Measurements from ENCODE around the gene GRM7.

The GRM7 gene

DNA sequence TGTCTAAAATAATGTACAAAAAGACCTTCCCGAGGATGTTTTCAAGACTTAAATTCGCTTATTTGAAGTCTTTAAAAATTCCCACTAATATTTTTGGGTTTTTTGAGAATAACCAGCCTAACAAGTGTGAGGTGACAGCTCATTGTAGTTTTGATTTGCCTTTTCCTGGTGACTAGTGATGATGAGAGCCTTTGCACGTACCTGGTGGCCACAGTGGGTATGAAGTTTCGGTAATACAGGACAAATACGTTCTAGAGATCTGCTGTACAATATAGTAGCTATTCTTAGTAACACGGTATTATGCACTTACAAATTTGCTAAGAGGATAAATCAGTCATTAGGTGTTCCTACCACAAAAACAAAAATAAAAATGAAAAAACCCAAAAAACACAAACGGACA is 124.9 kb downstream of the GRM7 start:
- no peak for DNase-seq

DNA sequence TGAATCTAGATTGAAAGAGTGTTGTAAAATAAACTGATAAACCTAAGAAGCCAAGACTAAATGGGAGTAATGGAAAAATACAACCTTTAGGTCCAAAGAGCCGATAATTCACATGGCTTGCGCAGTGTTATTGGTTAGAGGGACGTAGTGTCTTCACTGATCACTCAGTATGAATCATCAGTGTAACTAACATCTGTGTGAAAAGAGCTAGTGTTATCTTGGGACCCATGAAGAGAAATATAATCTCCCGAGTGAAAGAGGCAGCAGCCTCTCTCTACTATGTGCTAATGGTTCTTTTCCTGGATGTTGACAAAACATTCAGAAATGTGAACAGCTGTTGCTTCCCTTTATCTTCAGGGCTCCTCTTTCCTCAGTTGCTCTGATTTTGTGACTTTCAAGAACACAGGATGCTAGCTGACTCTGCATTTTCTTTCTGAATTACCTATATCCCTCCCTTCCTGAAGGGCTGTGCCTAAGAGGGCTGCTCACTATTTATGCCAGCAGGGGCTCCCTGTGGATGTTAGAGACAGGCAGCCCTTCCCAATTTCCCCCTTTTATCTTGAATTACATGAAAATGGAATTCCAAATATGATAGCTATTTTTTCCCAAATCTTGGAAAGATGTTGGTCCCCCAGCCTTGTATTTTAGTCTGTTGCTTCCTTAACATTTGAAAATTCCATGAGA is 128.8 kb downstream of the GRM7 start:
- DNase-seq = no peak

- DNase-seq = no peak
These were observed 133.3 kb downstream of the GRM7 start for GRCh38 chr3:6994081-6994668.

GRCh38 chr3:7000501-7000900 is 139.6 kb downstream of the GRM7 start:
- DNase-seq = no peak

DNA sequence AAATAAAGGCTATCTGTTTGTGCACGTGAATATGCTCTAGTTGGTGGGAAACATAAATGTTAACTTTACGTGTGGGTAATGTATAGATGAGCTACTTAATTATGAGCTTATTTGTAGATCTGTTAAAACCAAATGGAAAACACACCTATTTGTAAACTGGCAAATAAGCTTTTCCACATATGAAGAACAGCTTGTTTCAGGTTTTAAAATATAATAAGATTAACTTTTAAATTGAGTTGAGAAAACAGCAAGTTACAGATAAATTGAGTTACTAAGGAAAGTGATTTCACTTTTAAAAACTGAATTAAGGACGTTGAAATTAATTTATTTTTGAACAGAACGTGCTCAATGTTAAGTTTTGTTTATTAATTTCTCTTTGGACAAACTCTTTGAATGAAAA is 140.5 kb downstream of the GRM7 start:
- no peak for DNase-seq

- DNase-seq = no peak
These were observed 154.9 kb downstream of the GRM7 start for GRCh38 chr3:7015683-7016440.

DNA sequence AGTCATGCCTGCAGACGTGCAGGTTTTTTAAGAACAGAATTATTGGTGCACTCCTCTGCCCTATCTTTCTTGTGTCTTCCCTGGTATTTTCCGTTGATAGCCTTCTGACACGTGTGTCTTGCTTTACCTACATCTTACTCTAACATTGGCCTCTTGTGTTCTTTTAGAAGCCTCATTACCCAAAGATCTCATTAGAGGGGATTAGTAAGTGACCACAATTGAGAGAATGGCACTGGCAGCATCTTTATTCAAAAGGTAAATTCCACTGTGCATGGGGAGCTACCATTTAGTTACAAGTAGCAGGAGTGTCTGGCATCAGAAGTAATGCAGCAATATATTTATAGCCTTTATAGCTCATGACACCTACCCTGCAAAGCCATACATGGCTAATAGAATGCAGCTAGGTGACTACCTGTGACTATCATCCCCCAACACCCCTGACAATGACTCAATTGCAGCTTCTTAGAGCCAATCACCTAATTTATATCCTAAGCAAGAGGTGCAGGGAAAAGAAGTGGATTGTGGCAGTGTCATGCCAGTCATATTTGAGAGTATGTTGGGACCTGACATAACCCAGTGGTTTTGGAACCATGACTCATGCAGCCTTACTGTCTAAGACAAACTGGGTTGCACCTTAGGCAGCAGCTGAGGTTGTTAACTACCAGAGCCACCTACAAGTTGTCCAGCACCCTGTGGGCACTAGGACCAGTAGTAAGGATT is 164.8 kb downstream of the GRM7 start:
- no peak for DNase-seq

DNA sequence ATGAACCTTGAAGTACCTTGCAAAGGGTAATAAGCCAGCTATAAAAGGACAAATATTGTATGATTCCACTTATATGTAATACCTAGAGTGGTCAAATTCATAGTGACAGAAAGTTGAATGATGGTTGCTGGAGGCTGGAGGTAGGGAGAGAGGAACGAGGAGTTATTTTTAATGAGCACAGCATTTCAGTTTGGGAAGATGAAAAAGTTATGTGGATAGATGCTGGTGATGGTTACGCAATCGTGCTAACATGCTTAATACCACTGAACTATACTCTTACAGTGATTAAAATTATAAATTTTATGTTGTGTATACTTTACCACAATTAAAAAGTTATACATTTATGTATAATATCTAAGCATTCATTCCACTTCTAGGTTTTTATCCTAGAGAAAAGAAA is 168.6 kb downstream of the GRM7 start:
- DNase-seq = no peak

DNA sequence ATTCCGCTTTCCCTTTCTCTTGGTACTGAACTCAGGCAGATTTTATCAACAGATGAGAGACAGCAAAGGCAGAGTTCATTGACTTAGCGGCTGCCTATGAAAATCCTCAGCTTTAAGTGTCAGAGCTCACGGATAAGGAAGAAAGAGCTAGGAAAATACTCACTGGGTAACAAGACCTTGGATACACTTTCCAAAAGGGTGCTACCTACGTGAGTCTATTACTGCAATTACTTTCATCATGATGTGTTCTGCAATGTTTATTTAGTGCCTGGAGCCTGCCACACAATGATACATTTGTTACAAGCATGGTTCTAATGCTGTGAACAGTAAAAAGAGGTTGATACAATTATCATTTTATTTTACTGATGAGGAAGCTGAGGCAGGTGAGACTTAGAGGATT is 177.5 kb downstream of the GRM7 start:
- no peak for DNase-seq

DNA sequence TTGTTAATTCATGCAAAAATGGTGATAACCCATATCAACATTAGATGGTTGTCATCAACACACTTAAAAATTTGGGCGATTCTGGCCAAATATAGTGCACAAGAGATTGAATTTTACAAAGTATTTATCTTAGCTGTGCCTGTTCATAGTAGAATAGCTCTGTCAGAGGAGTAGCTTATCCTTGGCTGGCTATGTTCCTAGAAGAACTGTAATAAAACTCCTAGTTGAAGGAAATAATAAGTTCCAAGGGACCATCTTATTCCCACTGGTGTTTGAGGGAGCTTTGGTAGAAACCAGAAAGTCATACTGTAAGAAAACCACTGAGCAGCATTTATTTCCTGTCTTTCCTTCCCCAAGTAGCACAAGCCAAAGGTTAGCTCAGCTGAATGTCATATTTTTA is 201.8 kb downstream of the GRM7 start:
- no peak for DNase-seq

DNA sequence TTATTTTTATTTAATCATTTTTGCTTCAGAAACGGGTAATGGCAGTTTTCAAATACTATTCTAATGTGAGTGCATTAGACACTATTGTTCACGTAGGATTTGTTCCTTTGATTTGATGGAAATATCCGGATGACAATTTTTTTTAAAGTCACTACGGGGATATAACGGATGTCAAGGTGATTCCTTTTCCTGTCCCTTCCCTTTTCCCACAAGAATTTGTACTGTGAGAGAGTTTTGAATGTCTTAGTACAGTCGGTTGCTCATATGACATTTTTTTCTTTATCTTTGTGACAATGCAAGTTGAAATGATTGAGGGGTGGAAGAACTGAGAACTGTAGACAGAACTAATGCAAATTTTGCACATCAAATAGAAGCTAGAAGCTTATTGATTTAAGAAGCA is 209.5 kb downstream of the GRM7 start:
- no peak for DNase-seq

DNA sequence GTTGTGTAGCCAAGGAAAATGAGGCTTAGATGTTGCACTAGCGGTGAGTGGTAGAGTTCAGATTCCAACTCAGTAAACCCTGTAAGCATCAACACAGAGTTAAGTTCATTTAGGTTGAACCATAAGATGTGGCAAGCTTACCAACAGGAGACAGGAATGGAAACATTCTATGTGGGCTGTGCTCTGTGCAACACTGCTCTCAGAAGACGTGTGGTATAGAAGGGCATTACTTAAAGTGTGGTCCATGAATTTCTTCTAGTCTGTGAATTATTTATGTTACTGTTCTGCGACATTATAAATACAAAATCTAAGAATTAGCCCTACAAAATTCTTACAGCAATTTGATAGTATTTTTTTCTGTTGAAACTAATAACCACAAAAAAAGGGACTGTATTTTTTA is 213.3 kb downstream of the GRM7 start:
- no peak for DNase-seq

GRCh38 chr3:7075117-7075516 is 214.2 kb downstream of the GRM7 start:
- DNase-seq = no peak

DNA sequence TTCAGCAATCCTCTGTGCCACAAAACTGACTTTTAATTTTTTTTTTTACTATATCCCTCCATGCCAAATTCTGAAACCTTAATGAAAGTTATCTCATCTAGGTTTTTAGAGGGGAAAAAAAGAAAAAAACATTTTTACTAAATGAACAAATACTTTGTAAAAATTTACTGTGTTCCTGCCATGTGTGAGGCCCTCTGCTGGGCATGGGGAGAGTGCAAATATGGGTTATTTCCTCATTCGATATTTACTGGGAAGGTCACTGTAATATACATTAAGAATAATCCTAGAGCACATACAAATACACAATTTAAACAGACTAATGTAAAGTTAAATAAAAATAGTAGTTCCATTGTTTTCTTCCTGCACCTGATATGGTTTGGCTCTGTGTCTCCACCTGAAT is 215.0 kb downstream of the GRM7 start:
- DNase-seq = no peak

DNA sequence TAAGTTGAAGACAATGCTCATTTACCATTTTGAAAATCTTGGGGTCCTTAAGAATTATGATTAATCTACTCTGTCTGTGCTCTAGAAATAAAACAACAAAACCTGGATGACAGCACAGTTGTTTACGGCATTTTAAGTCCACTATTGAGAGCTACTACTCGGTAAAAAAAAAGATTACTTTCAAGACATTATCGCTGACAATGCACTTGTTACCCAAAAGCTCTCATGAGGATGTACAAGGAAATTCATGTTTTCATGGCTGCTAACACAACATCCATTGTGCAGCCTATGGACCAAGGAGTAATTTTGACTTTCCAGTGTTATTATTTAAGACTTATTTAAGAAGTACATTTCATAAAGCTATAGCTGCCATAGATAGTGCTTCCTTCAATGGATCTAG is 221.3 kb downstream of the GRM7 start:
- no peak for DNase-seq

- DNase-seq = no peak
These were observed 225.5 kb downstream of the GRM7 start for GRCh38 chr3:7086417-7086816.

DNA sequence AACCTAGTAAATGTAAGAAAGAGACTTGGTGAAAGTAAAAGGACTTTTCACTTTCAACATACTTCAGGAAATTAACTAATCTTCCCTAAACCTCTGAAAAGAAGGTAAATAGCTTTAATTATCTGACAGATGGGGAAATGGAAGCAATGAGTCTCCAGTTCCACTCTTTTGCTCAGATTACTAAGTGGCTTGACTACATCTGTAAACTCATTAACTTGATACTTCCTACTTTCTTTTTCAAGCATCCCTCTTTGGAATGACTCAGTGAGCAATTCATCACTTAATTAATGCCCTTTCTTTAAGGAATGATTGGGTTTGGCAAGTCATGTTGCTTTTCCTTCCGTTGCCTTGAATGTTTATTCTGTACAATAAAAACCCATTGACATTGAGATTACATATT is 234.2 kb downstream of the GRM7 start:
- no peak for DNase-seq

GRCh38 chr3:7100136-7100535 is 239.2 kb downstream of the GRM7 start:
- DNase-seq = no peak

GRCh38 chr3:7106635-7107034 is 245.7 kb downstream of the GRM7 start:
- no peak for DNase-seq

- DNase-seq = no peak
These were observed 251.7 kb downstream of the GRM7 start for GRCh38 chr3:7112523-7113056.

DNA sequence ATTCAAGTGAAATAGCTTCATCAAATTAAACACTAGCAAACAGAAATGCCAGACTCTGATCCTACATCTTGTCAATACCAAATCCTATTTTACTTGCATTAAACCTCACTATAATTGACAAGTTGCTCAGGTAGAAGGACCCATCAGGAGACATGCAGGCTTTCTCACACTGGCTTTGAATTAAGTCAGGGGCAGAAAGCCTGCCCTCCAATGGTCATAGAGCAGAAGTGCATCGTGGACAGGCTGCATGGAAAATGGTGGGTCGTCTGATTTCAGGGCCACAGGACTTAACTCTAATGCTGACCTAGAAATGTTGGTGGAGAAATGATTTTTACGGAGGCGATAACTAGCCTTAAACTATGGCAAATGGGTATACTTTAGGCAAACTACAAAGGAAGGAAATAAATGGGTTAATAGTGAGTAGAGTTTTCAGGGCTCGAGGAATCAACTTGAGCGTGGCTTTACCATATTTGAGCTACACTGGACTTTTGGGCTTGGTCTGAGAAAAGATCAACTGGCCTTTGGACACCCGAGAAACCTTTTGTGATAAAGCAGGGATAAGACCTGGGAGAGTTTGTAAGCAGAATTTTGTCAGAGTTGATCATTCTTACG is 283.9 kb downstream of the GRM7 start:
- no peak for DNase-seq

DNA sequence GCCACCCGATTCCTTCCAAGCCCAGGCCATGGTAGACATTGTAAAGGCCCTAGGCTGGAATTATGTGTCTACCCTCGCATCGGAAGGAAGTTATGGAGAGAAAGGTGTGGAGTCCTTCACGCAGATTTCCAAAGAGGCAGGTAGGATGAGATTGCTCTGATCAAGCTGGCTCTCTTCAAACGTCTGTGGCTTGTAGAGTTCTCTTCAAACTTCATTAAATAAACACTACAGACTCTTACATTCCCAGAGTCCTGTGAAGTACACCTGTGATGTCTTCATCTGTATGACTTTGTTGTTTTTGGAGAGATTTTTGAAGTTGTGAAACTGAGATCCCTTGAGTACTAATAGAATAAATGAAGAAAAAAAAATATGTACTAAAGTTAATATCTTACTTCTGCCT is 285.6 kb downstream of the GRM7 start:
- DNase-seq = no peak

DNA sequence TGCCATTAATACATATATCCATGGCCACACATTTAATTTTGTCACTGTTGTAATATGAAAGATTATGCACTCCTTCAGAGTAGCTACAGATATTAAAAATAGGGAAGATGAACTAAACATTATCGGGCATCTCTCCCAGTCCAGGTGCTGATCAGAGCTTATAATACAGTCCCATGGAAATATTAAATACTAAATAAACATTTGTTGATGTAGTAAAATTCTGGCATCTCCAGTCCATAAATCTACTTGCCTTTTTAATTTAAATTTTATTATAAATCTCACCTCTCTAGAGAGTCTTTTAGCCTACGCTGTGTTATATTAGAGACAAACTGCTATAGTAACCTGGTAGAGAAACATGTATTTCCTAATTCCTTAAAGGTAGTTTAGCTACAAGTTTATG is 297.6 kb downstream of the GRM7 start:
- no peak for DNase-seq

All from activated CD4-positive, alpha-beta T cell treated with anti-CD3 and anti-CD28 coated beads, Interleukin-2, amount 50 U/mL, for 48 hours (primary cell).